Kidney epithelial cell (primary cell): ENCODE results near the gene HUS1B. TPM values are rescaled to one million over a fixed set of nuclear protein-coding genes. Genes with fewer than 3 reads are reported as not detected.

Experiments
- DNase-seq: peaks from one replicate; pipeline ENCODE4 v3.0.0-alpha.2; 2010; ENCODE audit warnings: low read depth
- H3K27me3 ChIP-seq: 2 replicates; pipeline ENCODE4 v1.6.0; 2011; ENCODE audit warnings: low read length; ENCODE audit not compliant: control insufficient read depth, insufficient read depth
- H3K36me3 ChIP-seq: 2 replicates; pipeline ENCODE4 v1.5.1; 2011; ENCODE audit warnings: low read length; ENCODE audit not compliant: control insufficient read depth, insufficient read depth
- H3K4me3 ChIP-seq: 2 replicates; pipeline ENCODE4 v1.5.1; 2011; ENCODE audit warnings: low read depth, mild to moderate bottlenecking, control low read depth, low read length
- total RNA-seq: library from RNA; depleted of rRNA; stranded (reverse); fragments of >200 nt; gene quantifications from 2 replicates; pipeline ENCODE4 v1.2.3, GENCODE V29; 2015
- TF ChIP-seq, protein P1 (sequence below): IDR thresholded peaks from 2 replicates; pipeline ENCODE4 v1.5.1; 2011; ENCODE audit warnings: mild to moderate bottlenecking, moderate library complexity, low read length, control low read depth, inconsistent platforms; ENCODE audit not compliant: insufficient read depth, poor library complexity, severe bottlenecking

The HUS1B gene
- total RNA-seq, 1 donor from 2014 or later, result not detected

DNA sequence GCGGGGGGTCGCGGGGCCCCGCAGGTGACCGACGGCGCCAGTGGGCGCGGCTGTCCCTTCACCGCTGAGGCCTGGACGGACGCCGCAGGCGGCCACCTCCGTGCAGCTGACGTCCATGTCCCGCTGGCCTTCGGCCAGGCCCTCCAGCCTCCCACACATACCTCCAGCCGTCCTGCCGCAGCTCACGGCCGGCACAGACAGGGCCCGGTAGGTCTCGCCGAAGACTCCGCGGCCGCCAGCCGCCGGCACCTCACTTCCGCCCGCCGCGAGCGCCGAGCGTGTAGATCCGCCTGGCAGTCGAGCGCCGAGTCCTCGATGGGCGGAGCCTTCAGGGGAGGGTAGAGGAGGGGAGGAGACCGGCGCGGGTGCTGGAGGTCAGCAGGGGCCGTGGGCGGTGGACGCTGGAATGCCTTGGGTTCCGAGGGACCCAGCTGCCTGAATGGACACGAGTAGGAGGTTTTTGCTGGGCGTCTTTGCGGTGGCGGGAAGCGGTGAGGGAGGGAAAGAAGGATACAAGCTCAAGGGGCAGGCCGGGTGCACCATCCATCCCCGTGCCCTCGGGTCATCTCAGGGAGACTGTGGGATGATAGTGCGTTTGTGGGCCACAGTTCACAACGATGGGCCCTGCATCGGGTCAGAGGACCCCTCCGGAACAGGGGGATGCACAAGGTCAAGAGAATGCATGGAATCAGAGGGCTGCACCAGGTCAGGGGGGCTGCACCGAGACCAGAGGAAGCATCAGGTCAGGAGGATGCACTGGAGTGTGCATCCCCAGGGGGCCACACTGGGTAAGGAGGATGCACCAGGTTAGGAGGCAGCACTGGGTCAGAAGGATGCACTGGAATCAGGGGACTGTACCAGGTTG lies 36.2 kb upstream of the HUS1B start, which contains the start of gene EXOC2:
EXOC2 (minus strand) TSS at position 282 of the 865 bp plus-strand sequence. CDS start 55,321 bp downstream, outside the sequence.
- H3K27me3 ChIP-seq, result no peaks in the 10 kb centered on the region
- TF ChIP-seq, protein P1, sequence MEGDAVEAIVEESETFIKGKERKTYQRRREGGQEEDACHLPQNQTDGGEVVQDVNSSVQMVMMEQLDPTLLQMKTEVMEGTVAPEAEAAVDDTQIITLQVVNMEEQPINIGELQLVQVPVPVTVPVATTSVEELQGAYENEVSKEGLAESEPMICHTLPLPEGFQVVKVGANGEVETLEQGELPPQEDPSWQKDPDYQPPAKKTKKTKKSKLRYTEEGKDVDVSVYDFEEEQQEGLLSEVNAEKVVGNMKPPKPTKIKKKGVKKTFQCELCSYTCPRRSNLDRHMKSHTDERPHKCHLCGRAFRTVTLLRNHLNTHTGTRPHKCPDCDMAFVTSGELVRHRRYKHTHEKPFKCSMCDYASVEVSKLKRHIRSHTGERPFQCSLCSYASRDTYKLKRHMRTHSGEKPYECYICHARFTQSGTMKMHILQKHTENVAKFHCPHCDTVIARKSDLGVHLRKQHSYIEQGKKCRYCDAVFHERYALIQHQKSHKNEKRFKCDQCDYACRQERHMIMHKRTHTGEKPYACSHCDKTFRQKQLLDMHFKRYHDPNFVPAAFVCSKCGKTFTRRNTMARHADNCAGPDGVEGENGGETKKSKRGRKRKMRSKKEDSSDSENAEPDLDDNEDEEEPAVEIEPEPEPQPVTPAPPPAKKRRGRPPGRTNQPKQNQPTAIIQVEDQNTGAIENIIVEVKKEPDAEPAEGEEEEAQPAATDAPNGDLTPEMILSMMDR, result no peak
- no peak for DNase-seq
- peak within 1 kb of the TSS; percentile 88 for H3K4me3 ChIP-seq
- no peaks in the 10 kb centered on the region for H3K36me3 ChIP-seq

DNA sequence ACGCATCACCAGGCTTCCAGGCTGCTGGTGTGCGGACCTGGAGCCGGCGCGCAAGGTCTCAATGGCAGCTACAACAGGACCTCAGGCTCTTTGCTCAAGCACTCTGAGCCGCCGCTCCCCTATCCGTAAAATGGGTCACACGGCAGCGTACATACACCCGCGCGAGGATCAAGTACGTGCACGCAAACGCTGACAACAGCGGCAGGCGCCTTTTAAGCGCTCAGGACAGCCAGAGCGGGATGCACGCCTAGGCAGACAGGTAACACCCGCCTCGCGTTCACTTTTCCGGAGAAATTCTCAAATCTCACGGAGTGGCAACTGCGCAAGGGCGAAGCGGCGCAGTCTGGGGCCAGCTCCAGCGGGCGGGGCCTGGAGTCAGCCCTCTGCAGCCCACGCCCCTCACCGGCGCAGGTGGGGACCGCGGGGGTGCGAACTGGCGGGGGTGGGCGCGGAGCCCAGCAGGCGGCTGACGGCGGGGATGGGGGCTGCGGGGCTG lies 35.5 kb upstream of the HUS1B start:
- no peak for DNase-seq
- Histone ChIP-seq H3K27me3 (no peaks in the 10 kb centered on the region), H3K36me3 (no peaks in the 10 kb centered on the region), H3K4me3 (peak overlapping the region; percentile 88)
- TF ChIP-seq, protein P1, result no peak

DNA sequence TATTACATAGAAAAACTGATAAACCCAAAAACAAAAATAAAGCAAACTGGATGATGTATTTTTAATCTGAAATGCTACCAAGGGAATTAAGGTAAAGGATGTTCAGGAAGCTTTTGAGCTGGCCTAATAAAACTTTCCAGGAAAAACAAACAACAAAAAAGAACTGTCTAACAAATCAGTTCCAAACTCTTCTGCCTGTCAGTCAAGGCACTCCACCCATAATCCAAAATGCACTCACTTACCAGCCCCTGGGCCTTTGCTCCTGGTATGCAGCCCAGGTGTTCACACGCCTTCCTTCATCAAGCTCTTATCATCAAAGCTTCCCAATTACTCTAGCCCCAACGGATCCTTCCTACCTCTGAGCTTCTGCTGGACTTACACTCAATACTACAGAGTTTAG lies 32.3 kb upstream of the HUS1B start:
- no peak for DNase-seq
- TF ChIP-seq, protein P1, result no peak
- H3K36me3 ChIP-seq, result no peaks in the 10 kb centered on the region

DNA sequence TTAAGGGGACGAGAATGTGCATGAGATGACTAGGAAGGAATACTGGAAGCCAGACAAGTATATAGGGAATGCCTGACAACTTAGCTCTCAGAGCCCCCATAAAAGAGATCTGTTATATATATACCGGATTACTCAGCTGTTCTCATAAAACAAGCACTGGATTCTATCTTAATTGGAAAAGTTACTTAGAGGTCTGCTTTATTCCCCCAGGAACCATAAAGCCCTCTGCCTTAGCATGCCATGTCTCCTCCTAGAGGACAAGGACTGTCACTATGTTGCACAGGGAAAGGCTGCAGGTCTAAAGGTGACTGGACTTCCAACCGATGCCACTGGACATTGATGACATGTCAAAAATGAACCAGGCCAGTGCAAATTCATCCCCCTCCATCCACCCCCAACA lies 29.6 kb upstream of the HUS1B start:
- no peaks in the 10 kb centered on the region for H3K36me3 ChIP-seq
- H3K27me3 ChIP-seq, result no peaks in the 10 kb centered on the region
- DNase-seq, result no peak
- TF ChIP-seq, protein P1, result peak; percentile 23
- no peak overlapping the region for H3K4me3 ChIP-seq

More for the DNA sequence above, 32.3 kb upstream of the HUS1B start:
- no peaks in the 10 kb centered on the region for H3K27me3 ChIP-seq
- no peak overlapping the region for H3K4me3 ChIP-seq

DNA sequence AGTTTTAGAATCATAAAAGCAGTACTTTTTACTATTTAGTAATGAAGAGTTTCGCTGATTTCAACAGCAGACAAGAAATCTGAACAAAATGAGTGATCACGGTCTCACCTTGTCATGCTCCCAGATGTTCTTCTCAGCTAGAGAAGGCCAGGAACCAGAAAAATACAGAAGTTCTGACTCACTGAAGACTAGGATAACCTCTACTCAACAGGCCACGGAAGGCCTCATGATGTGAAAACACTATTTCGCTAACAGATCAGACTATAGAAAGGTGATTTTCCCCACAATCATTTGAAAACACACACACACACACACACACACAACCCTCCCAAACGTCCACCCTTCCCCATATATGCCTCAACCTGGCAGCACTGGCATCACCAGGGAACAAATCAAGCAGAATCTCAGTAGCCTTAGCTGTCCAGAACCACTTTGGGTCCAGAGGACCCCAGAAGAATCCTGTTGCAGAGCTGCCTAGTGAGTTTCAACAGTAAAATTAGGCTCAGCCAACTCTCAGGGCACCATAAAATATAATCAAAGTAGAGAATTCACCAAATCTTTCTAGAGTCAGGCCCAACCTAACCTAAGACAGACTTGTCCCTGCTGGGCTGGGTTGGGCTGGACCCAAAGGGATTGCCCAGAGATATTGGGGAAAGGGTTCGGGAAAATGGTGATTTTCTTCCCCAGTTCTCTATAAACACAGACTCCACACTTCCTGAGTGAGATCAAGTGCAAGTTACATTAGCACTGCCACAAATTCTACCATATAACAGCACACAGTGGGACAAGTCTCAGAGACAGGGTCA lies 28.1 kb upstream of the HUS1B start:
- no peaks in the 10 kb centered on the region for H3K27me3 ChIP-seq
- no peak overlapping the region for H3K4me3 ChIP-seq
- no peaks in the 10 kb centered on the region for H3K36me3 ChIP-seq
- peak; percentile 23 for DNase-seq
- TF ChIP-seq, protein P1, result no peak
